ENCODE measurements around the gene LMCD1. TPM values are rescaled to one million over a fixed set of nuclear protein-coding genes. Genes with fewer than 3 reads are reported as not detected.
A peak's percentile ranks its signal among the peaks of the same experiment; 100 is the strongest.

Gene LMCD1
- polyA plus RNA-seq, 1 of the 3 experiments (the other 2 are of a cell fraction) = 23.6 TPM

- Histone ChIP-seq H3K27me3 (ENCODE audit: insufficient read depth) (no peaks in the 10 kb centered on the region), H3K27ac (ENCODE audit: low read depth in 2 of 2, low read length in 1 of 2) (no peak overlapping the region), H3K4me3 (ENCODE audit: low read depth in 2 of 2, low read length in 1 of 2) (no peak overlapping the region), H3K36me3 (replicated peaks in 1 of 2; ENCODE audit: control insufficient read depth in 1 of 2, insufficient read depth in 2 of 2, low read length in 1 of 2) (peaks cover 0 to 31% of the 10 kb centered on the region in 2 experiments), H3K4me1 (ENCODE audit: control insufficient read depth in 1 of 2, insufficient read depth in 2 of 2, low read depth in 1 of 2, low read length in 1 of 2) (peaks cover 13 to 34% of the 10 kb centered on the region in 2 experiments; a peak in 3 of 4 replicates), H3K9ac (no peak overlapping the region), H3K79me2 (ENCODE audit: insufficient read depth) (no peaks in the 10 kb centered on the region), H4K20me1 (ENCODE audit: insufficient read depth) (no peaks in the 10 kb centered on the region), H3K9me3 (no peaks in the 10 kb centered on the region), H3K9me2 (no peaks in the 10 kb centered on the region), H3F3A (replicated peaks; ENCODE audit: insufficient read depth) (peaks cover 14% of the 10 kb centered on the region), H3K4me2 (no peak overlapping the region), H2AFZ (ENCODE audit: low read depth) (no peak overlapping the region)
- TF ChIP-seq EP300 (IDR thresholded peaks at IDR 0.05; ENCODE audit: borderline replicate concordance in 1 of 2, low read depth in 1 of 2, low read length in 1 of 2) (peak in 1 of 2 experiments; percentile 31; a peak in 1 of 4 replicates), NFIC (IDR thresholded peaks at IDR 0.05; ENCODE audit: borderline replicate concordance) (no peak), JUND (IDR thresholded peaks at IDR 0.05) (peak; percentile 69), MAX (IDR thresholded peaks at IDR 0.05; ENCODE audit: low read depth) (peak; percentile 39; the same call in 1 of the 2 replicates), ZBTB33 (IDR thresholded peaks at IDR 0.05; ENCODE audit: borderline replicate concordance, low read depth) (no peak), GATA2 (CRISPR knock-in tag; IDR thresholded peaks at IDR 0.05) (no peak), PBX3 (IDR thresholded peaks at IDR 0.05) (peak; percentile 53), TCF12 (IDR thresholded peaks at IDR 0.05) (peak; percentile 85), FOSL2 (IDR thresholded peaks at IDR 0.05; ENCODE audit: borderline replicate concordance, low read depth) (peak; percentile 88), USF2 (IDR thresholded peaks at IDR 0.05; ENCODE audit: borderline replicate concordance, low read depth, low read length) (no peak)
- POLR2A ChIA-PET = no interaction called here
- CTCF ChIA-PET = interaction anchor here (1.7 kb wide), 1 partner anchor 97 kb away, joined by 5 read pairs; no protein-coding TSS in a partner anchor
- WGBS (ENCODE audit: low lambda C conversion rate) = 17% methylated on average over 1 of the region's 6 CpGs
- no peak for DNase-seq
Measured at GRCh38 chr3:8509961-8510360, 8.3 kb downstream of the LMCD1 start.

- H3K36me3 ChIP-seq (replicated peaks in 1 of 2; ENCODE audit: control insufficient read depth in 1 of 2, insufficient read depth in 2 of 2, low read length in 1 of 2) = peaks cover 0 to 32% of the 10 kb centered on the region in 2 experiments
- peak; percentile 39 for DNase-seq
- ChIA-PET CTCF (interaction anchor here (0.6 to 1.7 kb wide), 6 partner anchors 18 to 71 kb away, joined by 3 to 7 read pairs (median 3); no protein-coding TSS in a partner anchor), POLR2A (interaction anchor here (0.7 to 2.9 kb wide), 2 partner anchors 9 to 11 kb away, joined by 4 to 11 read pairs; partner anchors contain the start of gene LMCD1)
- no peaks in the 10 kb centered on the region for H4K20me1 ChIP-seq (ENCODE audit: insufficient read depth)
- H3K9me2 ChIP-seq = no peaks in the 10 kb centered on the region
- H3K4me2 ChIP-seq = no peak overlapping the region
- H3K27me3 ChIP-seq (ENCODE audit: insufficient read depth) = no peaks in the 10 kb centered on the region
- H3K9ac ChIP-seq = no peak overlapping the region
- peaks cover 5% of the 10 kb centered on the region for H3F3A ChIP-seq (replicated peaks; ENCODE audit: insufficient read depth)
- WGBS (ENCODE audit: low lambda C conversion rate) = 86% methylated on average over 1 of the region's 1 CpG
- H3K4me3 ChIP-seq (ENCODE audit: low read depth in 2 of 2, low read length in 1 of 2) = no peak overlapping the region
- peak overlapping the region in 1 of 2 experiments; percentile 64; a peak in 2 of 4 replicates for H3K27ac ChIP-seq (ENCODE audit: low read depth in 2 of 2, low read length in 1 of 2)
- peaks cover under 1 to 15% of the 10 kb centered on the region in 2 experiments; a peak in 2 of 4 replicates for H3K4me1 ChIP-seq (ENCODE audit: control insufficient read depth in 1 of 2, insufficient read depth in 2 of 2, low read depth in 1 of 2, low read length in 1 of 2)
- no peaks in the 10 kb centered on the region for H3K9me3 ChIP-seq
- TF ChIP-seq ZBTB33 (IDR thresholded peaks at IDR 0.05; ENCODE audit: borderline replicate concordance, low read depth) (no peak), TCF12 (IDR thresholded peaks at IDR 0.05) (peak; percentile 20; the same call in 1 of the 2 replicates), EP300 (IDR thresholded peaks at IDR 0.05; ENCODE audit: borderline replicate concordance in 1 of 2, low read depth in 1 of 2, low read length in 1 of 2) (peak in 1 of 2 experiments; percentile 70; a peak in 1 of 4 replicates), GATA2 (CRISPR knock-in tag; IDR thresholded peaks at IDR 0.05) (peak; percentile 23; the same call in 1 of the 2 replicates), NFIC (IDR thresholded peaks at IDR 0.05; ENCODE audit: borderline replicate concordance) (no peak)
- no peaks in the 10 kb centered on the region for H3K79me2 ChIP-seq (ENCODE audit: insufficient read depth)
- no peak overlapping the region for H2AFZ ChIP-seq (ENCODE audit: low read depth)
Measured at GRCh38 chr3:8512234-8512633, 10.6 kb downstream of the LMCD1 start.
